HFFc6 (cell line): ENCODE results near the gene TEX11. TPM values are rescaled to one million over a fixed set of nuclear protein-coding genes. Genes with fewer than 3 reads are reported as not detected.

ENCODE experiments used
- DNase-seq: peaks from one replicate; pipeline ENCODE4 v3.0.0-alpha.2; 2018
- H3K27ac Mint-ChIP-seq: 2 replicates; pipeline ENCODE4 v1.8.0; 2020; ENCODE audit warnings: mild to moderate bottlenecking, mixed read lengths
- H3K27me3 Mint-ChIP-seq: 2 replicates; pipeline ENCODE4 v1.8.0; 2021; ENCODE audit warnings: mild to moderate bottlenecking, moderate library complexity, mixed read lengths; ENCODE audit not compliant: insufficient read depth
- H3K36me3 Mint-ChIP-seq: 2 replicates; pipeline ENCODE4 v1.8.0; 2021; ENCODE audit warnings: low read depth, mixed read lengths
- H3K4me1 Mint-ChIP-seq: 2 replicates; pipeline ENCODE4 v1.8.0; 2020; ENCODE audit warnings: low read depth, mixed read lengths
- H3K4me3 Mint-ChIP-seq: 2 replicates; pipeline ENCODE4 v1.8.0; 2020; ENCODE audit warnings: mild to moderate bottlenecking, moderate library complexity, mixed read lengths
- H3K9me3 Mint-ChIP-seq: 2 replicates; pipeline ENCODE4 v1.8.0; 2020; ENCODE audit warnings: mild to moderate bottlenecking, mixed read lengths
- CTCF ChIP-seq: fragments of 200-600 bp; sonication (generic); IDR thresholded peaks from 2 replicates; pipeline ENCODE4 v1.5.0; 2021; ENCODE audit warnings: antibody characterized with exemption, mild to moderate bottlenecking
- total RNA-seq, 6 experiments: library from RNA; stranded (reverse); fragmentation: NEBNext Ultra II Directional; extraction: Animal tissue kit (Norgen Biotek cat#: 25700); gene quantifications; 2 replicates in 1 of 6; 3 replicates in 5 of 6; pipeline ENCODE4 v1.2.3, GENCODE V29; 2021

The TEX11 gene
- total RNA-seq, 6 experiments from 2014 or later: not detected

- TF ChIP-seq CTCF: no peak
- Mint-ChIP-seq H3K4me1 (peaks cover 25% of the 10 kb centered on the region), H3K9me3 (no peaks in the 10 kb centered on the region), H3K36me3 (no peaks in the 10 kb centered on the region), H3K27me3 (peaks cover 2% of the 10 kb centered on the region; the same call in 1 of the 2 replicates), H3K4me3 (no peak overlapping the region), H3K27ac (peak overlapping the region; percentile 45)
- DNase-seq: no peak
Observed at GRCh38 chrX:70508296-70508911, 400.1 kb downstream of the TEX11 start.

DNA sequence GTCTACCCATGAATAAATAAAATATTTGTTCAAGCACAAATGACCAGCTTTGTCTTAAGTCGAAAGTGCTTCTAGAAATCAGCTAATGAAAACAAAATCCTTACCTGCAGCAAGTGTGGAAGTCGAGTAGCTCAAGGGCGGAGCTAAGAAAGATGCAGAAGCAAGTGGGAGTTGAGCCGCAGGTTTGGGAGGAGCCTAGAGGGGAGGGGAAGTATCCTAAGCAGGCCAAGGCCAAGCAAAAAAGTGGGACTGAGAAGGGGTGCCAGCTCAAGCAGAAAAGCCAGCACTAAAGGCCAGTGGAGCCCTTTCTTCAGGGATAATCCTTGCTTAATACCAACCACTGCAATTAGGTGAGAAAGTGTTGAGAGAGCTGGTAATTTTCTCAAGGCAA, 403.1 kb downstream of the TEX11 start:
- no peaks in the 10 kb centered on the region for H3K36me3 Mint-ChIP-seq
- peaks cover 2% of the 10 kb centered on the region; the same call in 1 of the 2 replicates for H3K27me3 Mint-ChIP-seq
- no peak overlapping the region for H3K4me3 Mint-ChIP-seq
- H3K27ac Mint-ChIP-seq: no peak overlapping the region
- no peaks in the 10 kb centered on the region for H3K9me3 Mint-ChIP-seq
- DNase-seq: no peak
- TF ChIP-seq CTCF: no peak
- peaks cover 25% of the 10 kb centered on the region for H3K4me1 Mint-ChIP-seq

- H3K27me3 Mint-ChIP-seq: peaks cover 2% of the 10 kb centered on the region; the same call in 1 of the 2 replicates
- H3K4me3 Mint-ChIP-seq: no peak overlapping the region
- no peaks in the 10 kb centered on the region for H3K9me3 Mint-ChIP-seq
- no peak overlapping the region for H3K27ac Mint-ChIP-seq
- TF ChIP-seq CTCF: no peak
- H3K36me3 Mint-ChIP-seq: no peaks in the 10 kb centered on the region
- H3K4me1 Mint-ChIP-seq: peaks cover 21% of the 10 kb centered on the region
- no peak for DNase-seq
Observed at GRCh38 chrX:70504772-70505450, 403.6 kb downstream of the TEX11 start.

DNA sequence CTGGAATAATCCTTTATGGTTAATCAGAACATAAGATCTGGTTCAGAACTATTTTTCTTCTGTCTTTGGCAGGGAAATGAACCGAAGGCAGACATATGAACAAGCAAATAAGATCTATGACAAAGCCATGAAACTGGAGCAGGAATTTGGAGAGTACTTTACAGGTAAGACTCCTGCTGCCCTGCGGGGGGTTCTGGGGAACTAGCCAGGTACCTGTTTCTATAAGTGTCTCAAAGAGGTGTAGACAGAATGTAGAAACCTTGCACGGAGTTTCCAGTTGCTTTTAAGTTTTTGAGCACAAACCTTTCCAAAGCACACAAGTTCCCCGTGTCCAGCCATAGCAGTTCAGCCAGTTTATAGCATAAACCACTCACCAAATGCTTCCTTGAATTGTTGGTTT, 407.7 kb downstream of the TEX11 start:
- no peak for TF ChIP-seq CTCF
- Mint-ChIP-seq H3K27me3 (no peaks in the 10 kb centered on the region), H3K27ac (no peak overlapping the region), H3K4me1 (no peaks in the 10 kb centered on the region), H3K4me3 (no peak overlapping the region), H3K9me3 (no peaks in the 10 kb centered on the region), H3K36me3 (no peaks in the 10 kb centered on the region)
- DNase-seq: no peak

DNA sequence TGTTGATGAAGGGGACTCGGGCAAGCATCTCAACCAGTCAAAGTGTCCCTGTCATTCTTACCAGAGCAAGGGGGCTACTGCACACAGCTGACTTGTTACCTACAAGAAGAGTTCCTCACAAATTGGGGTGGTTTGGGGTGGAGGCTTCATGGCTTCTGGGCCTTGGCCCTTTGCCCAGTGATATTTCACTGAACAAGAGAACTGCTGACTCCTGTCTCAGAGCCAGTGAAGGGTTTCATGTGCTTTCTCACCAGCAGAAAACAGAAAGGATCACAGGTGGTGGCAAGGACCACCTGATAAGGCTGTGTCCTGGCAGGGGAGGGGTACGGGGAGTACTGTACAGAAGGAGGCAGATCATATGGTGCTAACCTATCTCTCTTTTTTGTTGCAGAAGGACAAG, 410.4 kb downstream of the TEX11 start:
- Mint-ChIP-seq H3K9me3 (no peaks in the 10 kb centered on the region), H3K27me3 (no peaks in the 10 kb centered on the region), H3K36me3 (peaks cover 7% of the 10 kb centered on the region), H3K4me1 (peaks cover 5% of the 10 kb centered on the region; the same call in 1 of the 2 replicates), H3K27ac (no peak overlapping the region), H3K4me3 (no peak overlapping the region)
- DNase-seq: no peak
- TF ChIP-seq CTCF: no peak
